Thoracic aorta (tissue), 2 donors: ENCODE measurements around the gene FSD1L. TPM values are rescaled to one million over a fixed set of nuclear protein-coding genes. Genes with fewer than 3 reads are reported as not detected.

ENCODE experiments used
- ATAC-seq: fragments of 150-250 bp; one replicate; pipeline ENCODE4 v1.8.0; 2017; ENCODE audit warnings: low read depth; ENCODE audit not compliant: insufficient number of reproducible peaks, low FRiP score
- DNase-seq: peaks from one replicate; pipeline ENCODE4 v3.0.0-alpha.2; 2020; ENCODE audit warnings: low spot score
- H3K27ac ChIP-seq, 2 donors: fragments of 200-600 bp; sonication (generic); 1 replicate in 1 of 2; 2 replicates in 1 of 2; pipeline ENCODE4 v1.5.1; 2016; ENCODE audit warnings: mild to moderate bottlenecking in 2 of 2, moderate library complexity in 2 of 2
- H3K27me3 ChIP-seq: fragments of 200-600 bp; sonication (generic); replicated peaks from 2 replicates; pipeline ENCODE4 v1.6.0; 2016; ENCODE audit warnings: mild to moderate bottlenecking; ENCODE audit not compliant: insufficient read depth
- H3K36me3 ChIP-seq: fragments of 200-600 bp; sonication (generic); one replicate; pipeline ENCODE4 v1.5.1; 2016
- H3K4me1 ChIP-seq, 2 donors: fragments of 200-600 bp; sonication (generic); 1 replicate in 1 of 2; 2 replicates in 1 of 2; pipeline versions ENCODE4 v1.5.1 to v1.6.0; 2016; ENCODE audit warnings: low read depth in 2 of 2, mild to moderate bottlenecking in 1 of 2; ENCODE audit not compliant: control insufficient read depth in 1 of 2
- H3K4me3 ChIP-seq: fragments of 200-600 bp; sonication (generic); 2 replicates; pipeline ENCODE4 v1.5.1; 2016; ENCODE audit warnings: mild to moderate bottlenecking
- H3K9me3 ChIP-seq: fragments of 200-600 bp; sonication (generic); 2 replicates; pipeline ENCODE4 v1.5.1; 2016
- total RNA-seq, 2 donors: library from RNA; depleted of rRNA; stranded (reverse); fragments of >200 nt; gene quantifications; one replicate each; pipeline versions ENCODE4 v1.1.0 to v1.2.3, GENCODE V29; 2016
- TF ChIP-seq, protein P1 (sequence below): fragments of 200-600 bp; sonication (generic); IDR thresholded peaks from one replicate; pipeline ENCODE4 v1.5.1; 2019; ENCODE audit warnings: antibody characterized with exemption

The FSD1L gene
- total RNA-seq, 2 donors from 2014 or later: 3.5 to 5.1 TPM

GRCh38 chr9:105418588-105419500 lies 29.0 kb upstream of the FSD1L start:
- Histone ChIP-seq H3K27me3 (no peaks in the 10 kb centered on the region), H3K4me1 (no peaks in the 10 kb centered on the region), H3K4me3 (no peak overlapping the region), H3K36me3 (no peaks in the 10 kb centered on the region), H3K9me3 (no peaks in the 10 kb centered on the region), H3K27ac (no peak overlapping the region)
- DNase-seq (no peak), ATAC-seq (no peak)
- TF ChIP-seq, protein P1, sequence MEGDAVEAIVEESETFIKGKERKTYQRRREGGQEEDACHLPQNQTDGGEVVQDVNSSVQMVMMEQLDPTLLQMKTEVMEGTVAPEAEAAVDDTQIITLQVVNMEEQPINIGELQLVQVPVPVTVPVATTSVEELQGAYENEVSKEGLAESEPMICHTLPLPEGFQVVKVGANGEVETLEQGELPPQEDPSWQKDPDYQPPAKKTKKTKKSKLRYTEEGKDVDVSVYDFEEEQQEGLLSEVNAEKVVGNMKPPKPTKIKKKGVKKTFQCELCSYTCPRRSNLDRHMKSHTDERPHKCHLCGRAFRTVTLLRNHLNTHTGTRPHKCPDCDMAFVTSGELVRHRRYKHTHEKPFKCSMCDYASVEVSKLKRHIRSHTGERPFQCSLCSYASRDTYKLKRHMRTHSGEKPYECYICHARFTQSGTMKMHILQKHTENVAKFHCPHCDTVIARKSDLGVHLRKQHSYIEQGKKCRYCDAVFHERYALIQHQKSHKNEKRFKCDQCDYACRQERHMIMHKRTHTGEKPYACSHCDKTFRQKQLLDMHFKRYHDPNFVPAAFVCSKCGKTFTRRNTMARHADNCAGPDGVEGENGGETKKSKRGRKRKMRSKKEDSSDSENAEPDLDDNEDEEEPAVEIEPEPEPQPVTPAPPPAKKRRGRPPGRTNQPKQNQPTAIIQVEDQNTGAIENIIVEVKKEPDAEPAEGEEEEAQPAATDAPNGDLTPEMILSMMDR: no peak

GRCh38 chr9:105419816-105420597 lies 27.8 kb upstream of the FSD1L start:
- Histone ChIP-seq H3K9me3 (no peaks in the 10 kb centered on the region), H3K36me3 (no peaks in the 10 kb centered on the region), H3K4me1 (no peaks in the 10 kb centered on the region), H3K27ac (no peak overlapping the region), H3K4me3 (no peak overlapping the region), H3K27me3 (no peaks in the 10 kb centered on the region)
- ATAC-seq (no peak), DNase-seq (no peak)
- TF ChIP-seq, protein P1: no peak

- Histone ChIP-seq H3K9me3 (no peaks in the 10 kb centered on the region), H3K4me3 (no peak overlapping the region), H3K4me1 (no peaks in the 10 kb centered on the region), H3K36me3 (no peaks in the 10 kb centered on the region), H3K27me3 (no peaks in the 10 kb centered on the region), H3K27ac (no peak overlapping the region)
- TF ChIP-seq, protein P1: no peak
- DNase-seq: no peak
- no peak for ATAC-seq
Observed at GRCh38 chr9:105421154-105421553, 26.7 kb upstream of the FSD1L start.

DNA sequence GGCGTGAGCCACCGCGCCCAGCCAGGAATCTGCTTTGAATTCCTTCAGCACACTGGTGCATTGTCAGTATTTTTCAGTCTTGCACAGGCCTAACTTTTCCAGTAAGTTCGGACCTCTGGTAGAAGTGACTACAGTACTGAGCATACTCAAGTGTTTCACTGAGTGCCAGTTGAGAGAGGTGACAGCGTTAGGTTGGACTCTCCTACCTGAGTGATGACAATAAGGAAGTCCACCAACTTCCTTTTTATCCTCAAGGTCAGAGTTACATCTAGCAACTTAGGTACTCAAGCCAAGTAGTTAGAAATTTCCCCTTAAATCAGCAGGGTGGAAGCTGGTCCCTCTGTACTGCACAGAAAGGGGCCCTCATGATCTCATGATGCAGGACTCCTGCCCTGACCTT lies 26.0 kb upstream of the FSD1L start:
- Histone ChIP-seq H3K27ac (no peak overlapping the region), H3K9me3 (no peaks in the 10 kb centered on the region), H3K4me1 (no peaks in the 10 kb centered on the region), H3K36me3 (no peaks in the 10 kb centered on the region), H3K4me3 (no peak overlapping the region), H3K27me3 (no peaks in the 10 kb centered on the region)
- ATAC-seq (no peak), DNase-seq (no peak)
- TF ChIP-seq, protein P1: no peak

GRCh38 chr9:105425816-105426433 lies 21.9 kb upstream of the FSD1L start:
- Histone ChIP-seq H3K27me3 (no peaks in the 10 kb centered on the region), H3K4me3 (no peak overlapping the region), H3K27ac (no peak overlapping the region), H3K36me3 (no peaks in the 10 kb centered on the region), H3K9me3 (no peaks in the 10 kb centered on the region), H3K4me1 (no peaks in the 10 kb centered on the region)
- ATAC-seq (no peak), DNase-seq (no peak)
- TF ChIP-seq, protein P1: peak; percentile 34
